ENCODE measurements around the gene SOX1.

Gene SOX1

GRCh38 chr13:112061367-112062061 lies 5.4 kb upstream of the SOX1 start:
- no peak for TF ChIP-seq CTCF (IDR thresholded peaks at IDR 0.05; ENCODE audit: control insufficient read depth, insufficient read depth, low read depth, low read length, missing control alignments)
- DNase-seq (ENCODE audit: low read depth): no peak
- no peak overlapping the region for H3K4me3 ChIP-seq (ENCODE audit: control insufficient read depth, low read depth, low read length)

- DNase-seq (ENCODE audit: low read depth): no peak
- TF ChIP-seq CTCF (IDR thresholded peaks at IDR 0.05; ENCODE audit: control insufficient read depth, insufficient read depth, low read depth, low read length, missing control alignments): no peak
- no peak overlapping the region for H3K4me3 ChIP-seq (ENCODE audit: control insufficient read depth, low read depth, low read length)
These were observed 4.8 kb upstream of the SOX1 start for GRCh38 chr13:112062072-112062567.

- H3K4me3 ChIP-seq (ENCODE audit: control insufficient read depth, low read depth, low read length): no peak overlapping the region
- no peak for DNase-seq (ENCODE audit: low read depth)
- TF ChIP-seq CTCF (IDR thresholded peaks at IDR 0.05; ENCODE audit: control insufficient read depth, insufficient read depth, low read depth, low read length, missing control alignments): no peak
These were observed 4.1 kb upstream of the SOX1 start for GRCh38 chr13:112062571-112063570.

- no peak for DNase-seq (ENCODE audit: low read depth)
- no peak for TF ChIP-seq CTCF (IDR thresholded peaks at IDR 0.05; ENCODE audit: control insufficient read depth, insufficient read depth, low read depth, low read length, missing control alignments)
- H3K4me3 ChIP-seq (ENCODE audit: control insufficient read depth, low read depth, low read length): no peak overlapping the region
These were observed 3.1 kb upstream of the SOX1 start for GRCh38 chr13:112063807-112064206.

- no peak for TF ChIP-seq CTCF (IDR thresholded peaks at IDR 0.05; ENCODE audit: control insufficient read depth, insufficient read depth, low read depth, low read length, missing control alignments)
- DNase-seq (ENCODE audit: low read depth): no peak
- no peak overlapping the region for H3K4me3 ChIP-seq (ENCODE audit: control insufficient read depth, low read depth, low read length)
These were observed 2.7 kb upstream of the SOX1 start for GRCh38 chr13:112064222-112064621.

GRCh38 chr13:112065521-112065866 lies 1.5 kb upstream of the SOX1 start:
- no peak for TF ChIP-seq CTCF (IDR thresholded peaks at IDR 0.05; ENCODE audit: control insufficient read depth, insufficient read depth, low read depth, low read length, missing control alignments)
- no peak for DNase-seq (ENCODE audit: low read depth)
- no peak overlapping the region for H3K4me3 ChIP-seq (ENCODE audit: control insufficient read depth, low read depth, low read length)
